GM18526 (cell line): ENCODE measurements around the gene TBC1D32.

Experiments used
- POLR2A ChIP-seq: IDR thresholded peaks from 3 replicates; pipeline ENCODE4 v1.6.1; 2011; ENCODE audit not compliant: insufficient read length; ENCODE audit errors: extremely low read depth

TBC1D32 gene

DNA sequence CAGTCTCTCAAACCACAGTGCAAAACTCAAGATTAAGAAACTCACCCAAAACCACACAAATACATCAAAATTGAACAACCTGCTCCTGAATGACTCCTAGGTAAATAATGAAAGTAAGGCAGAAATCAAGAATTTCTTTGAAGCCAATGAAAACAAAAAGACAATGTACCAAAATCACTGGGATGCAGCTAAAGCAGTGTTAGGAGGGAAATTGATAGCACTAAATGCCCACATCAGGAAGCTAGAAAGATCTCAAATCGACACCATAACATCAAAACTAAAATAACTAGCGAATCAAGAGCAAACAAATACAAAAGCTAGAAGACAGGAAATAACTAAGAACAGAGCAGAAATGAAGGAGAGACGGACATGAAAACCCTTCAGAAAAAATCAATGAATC lies 70.5 kb downstream of the TBC1D32 start:
- TF ChIP-seq POLR2A = no peak

DNA sequence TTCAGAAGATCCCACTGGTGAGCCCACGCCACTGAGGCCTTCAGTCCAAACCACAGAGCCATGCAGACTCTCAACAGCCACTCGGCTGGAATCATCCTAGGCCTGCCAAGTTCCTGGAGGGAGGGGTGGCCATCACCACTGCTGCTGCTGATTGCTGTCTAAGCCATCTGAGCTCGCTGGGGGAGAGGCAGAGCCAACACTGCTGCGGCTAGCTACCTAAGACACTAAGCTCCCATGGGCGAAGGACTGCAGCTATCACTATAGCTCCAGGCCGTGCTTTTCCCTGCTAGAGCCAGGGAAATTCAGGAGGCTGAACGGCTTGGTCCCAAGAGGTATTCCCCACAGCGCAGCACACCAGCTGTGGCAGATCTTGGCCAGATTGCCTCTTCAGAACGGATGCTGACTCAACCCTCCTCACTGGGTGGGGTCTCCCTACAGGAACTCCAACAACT lies 73.6 kb downstream of the TBC1D32 start:
- TF ChIP-seq POLR2A = no peak

DNA sequence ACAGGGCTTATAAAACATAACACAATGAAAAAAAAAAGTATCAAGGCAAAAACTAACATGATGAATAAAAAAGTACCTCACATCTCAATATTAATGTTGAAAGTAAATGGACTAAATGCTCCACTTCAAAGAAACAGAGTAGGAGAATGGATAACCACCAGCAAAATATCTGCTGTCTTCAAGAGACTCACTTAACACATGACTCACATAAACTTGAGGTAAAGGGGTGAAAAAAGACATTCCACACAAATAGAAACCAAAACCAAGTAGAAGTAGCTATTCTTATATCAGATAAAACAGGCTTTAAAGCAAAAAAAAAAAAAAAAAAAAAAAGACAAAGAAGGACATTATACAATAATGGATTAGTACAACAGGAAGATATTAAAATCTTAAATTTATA lies 86.9 kb downstream of the TBC1D32 start:
- TF ChIP-seq POLR2A = no peak

GRCh38 chr6:121242386-121242785 lies 91.9 kb downstream of the TBC1D32 start:
- TF ChIP-seq POLR2A = no peak

- TF ChIP-seq POLR2A = no peak
Measured at GRCh38 chr6:121237859-121238258, 96.4 kb downstream of the TBC1D32 start.

DNA sequence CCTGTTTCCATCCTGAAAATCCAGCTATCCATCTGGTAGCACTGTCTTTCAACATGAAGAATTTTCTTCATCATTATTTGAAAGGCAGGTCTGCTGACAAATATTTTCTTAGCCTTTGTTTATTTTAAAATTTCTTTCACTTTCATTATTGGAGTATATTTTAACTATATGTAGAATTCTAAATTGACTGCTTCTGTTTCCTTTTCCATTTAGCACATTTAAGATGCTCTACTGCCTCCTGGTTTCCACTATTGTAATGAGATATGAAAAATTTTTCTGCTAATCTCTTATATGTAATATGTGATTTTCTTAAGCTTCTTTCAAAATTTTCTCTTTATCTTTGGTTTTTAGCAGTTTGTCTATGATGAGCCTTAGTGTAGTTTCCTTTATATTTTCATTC lies 97.3 kb downstream of the TBC1D32 start:
- TF ChIP-seq POLR2A = no peak

- no peak for TF ChIP-seq POLR2A
Measured at GRCh38 chr6:121235386-121235785, 98.9 kb downstream of the TBC1D32 start.

GRCh38 chr6:121223930-121224329 lies 110.3 kb downstream of the TBC1D32 start:
- no peak for TF ChIP-seq POLR2A

DNA sequence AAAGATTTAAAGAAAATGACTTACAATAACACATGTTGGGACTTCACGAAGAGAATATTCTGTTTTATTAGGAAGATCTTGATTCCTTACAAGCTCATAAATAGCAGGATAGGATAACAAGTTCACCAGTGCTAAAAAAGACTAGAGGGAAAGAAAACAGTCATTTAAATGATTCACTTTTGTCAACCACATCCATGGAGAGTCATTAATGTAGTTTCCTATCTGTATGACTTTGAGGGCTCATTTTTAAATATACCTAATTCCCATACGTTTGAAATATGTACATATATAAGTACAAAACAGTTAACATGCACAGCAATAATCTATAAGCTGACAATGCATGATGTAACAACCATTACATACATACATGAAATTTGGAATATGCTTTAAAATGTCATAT lies 111.1 kb downstream of the TBC1D32 start:
- no peak for TF ChIP-seq POLR2A

DNA sequence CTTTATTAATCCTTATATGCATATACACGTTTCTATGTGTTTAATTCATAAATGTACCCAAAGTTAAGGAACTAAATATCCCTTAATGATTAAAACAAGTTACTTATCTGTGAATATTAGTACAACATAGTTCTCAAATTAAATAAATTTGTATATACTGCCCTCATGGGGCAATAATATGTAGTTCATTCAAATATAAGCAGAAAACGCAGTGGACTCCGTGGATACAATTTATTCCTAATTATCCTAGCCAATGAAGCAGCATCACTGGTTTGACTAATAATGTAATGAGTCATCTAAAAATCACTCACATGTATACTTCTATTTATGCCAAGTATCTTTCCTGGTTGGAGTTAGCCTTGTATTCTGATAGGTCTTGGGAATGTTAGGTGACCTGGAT lies 111.6 kb downstream of the TBC1D32 start:
- no peak for TF ChIP-seq POLR2A

- TF ChIP-seq POLR2A = no peak
Measured at GRCh38 chr6:121216928-121217327, 117.4 kb downstream of the TBC1D32 start.

DNA sequence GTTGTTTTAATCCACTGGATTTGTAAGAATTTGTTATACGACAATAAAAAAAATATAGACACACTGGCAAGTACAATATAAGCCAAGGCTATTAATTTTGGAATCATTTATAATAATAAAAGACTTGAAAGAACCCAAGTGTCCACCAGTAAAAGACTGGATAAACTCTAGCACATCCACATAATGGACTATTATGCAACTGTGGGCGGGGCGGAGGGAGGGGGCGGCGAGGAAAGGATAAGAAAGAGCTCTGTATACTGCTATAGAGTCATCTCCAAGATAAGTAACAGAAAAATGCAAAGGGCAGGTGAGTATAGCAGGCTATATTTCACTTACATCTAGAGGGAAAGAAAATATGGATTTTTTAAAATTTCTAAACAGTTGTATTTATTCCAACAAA lies 123.3 kb downstream of the TBC1D32 start:
- no peak for TF ChIP-seq POLR2A

DNA sequence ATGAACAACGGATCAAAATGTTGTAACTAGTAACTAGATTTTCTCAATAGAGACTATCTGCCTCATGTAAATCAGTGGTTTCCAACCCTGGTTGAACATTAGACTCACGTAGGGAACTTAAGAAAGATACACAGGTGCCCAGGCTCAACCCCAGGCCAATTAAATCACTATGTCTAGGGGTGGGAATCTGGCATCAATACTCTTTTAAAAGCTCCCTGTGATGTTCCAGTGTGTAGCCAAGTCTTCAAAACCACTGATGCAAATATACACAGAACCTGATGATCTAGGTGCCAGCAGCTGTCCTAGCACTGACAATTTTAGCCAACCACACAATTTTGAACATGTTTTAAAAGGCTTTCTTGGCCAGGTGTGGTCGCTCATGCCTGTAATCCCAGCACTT lies 128.7 kb downstream of the TBC1D32 start:
- no peak for TF ChIP-seq POLR2A

DNA sequence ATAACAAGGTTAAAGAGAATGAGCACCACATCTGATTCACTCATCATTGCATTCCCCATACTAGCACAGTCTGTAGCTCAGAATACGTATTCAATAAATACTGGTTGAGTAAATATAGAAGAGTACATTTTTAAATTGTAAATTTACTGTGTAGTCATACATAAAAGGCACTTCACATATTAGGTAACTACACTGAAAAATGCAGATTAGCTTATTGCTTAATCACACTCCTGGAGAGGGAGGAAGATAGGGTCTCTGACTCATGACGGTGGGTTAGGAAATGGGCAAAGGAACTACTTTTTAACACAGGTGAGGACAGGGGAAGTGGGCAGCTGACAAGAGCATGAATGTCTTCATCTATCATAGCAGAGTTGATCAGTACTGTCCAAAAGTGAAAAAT lies 133.2 kb downstream of the TBC1D32 start:
- no peak for TF ChIP-seq POLR2A

DNA sequence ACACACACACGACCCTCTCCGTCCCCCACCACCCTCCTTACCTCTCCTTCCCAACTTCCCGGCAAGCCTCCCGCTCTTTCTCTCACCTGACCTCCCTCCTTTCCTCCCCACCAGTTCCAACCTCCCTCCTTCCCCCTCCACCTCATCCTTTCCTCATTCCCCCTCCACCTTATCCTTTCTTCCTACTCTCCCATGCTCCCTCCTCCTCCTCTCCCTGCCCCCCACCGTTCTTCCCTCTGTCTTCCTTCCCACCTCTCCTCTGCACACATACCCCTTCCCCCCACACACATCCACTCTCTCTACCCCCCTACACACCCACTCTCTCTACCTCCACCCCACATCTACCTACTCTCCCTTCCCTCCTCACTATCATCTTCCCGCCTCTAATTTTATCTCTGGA lies 144.2 kb downstream of the TBC1D32 start:
- TF ChIP-seq POLR2A = no peak

- no peak for TF ChIP-seq POLR2A
Measured at GRCh38 chr6:121188356-121188755, 145.9 kb downstream of the TBC1D32 start.

DNA sequence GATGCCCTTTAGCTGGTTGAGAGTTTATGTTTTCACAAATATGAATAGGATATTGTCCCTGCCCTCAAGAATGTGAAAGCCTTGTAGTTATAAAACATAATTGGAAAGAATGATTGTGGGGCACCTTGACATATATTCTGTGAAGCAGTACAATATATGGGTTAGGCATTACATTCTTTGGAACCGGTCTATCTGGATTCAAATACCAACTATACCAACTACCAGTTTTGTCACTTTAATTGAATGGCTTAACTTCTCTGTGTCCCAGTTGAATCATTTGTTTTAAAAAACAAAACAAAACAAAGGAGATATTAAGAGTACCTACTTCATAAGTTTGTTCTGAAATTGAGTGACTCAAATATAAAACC lies 146.5 kb downstream of the TBC1D32 start:
- TF ChIP-seq POLR2A = no peak
